ENCODE data around the gene USP11. TPM values are rescaled to one million over a fixed set of nuclear protein-coding genes. Genes with fewer than 3 reads are reported as not detected.

USP11 gene
- total and polyA plus RNA-seq, 7 donors, result 4.9 to 37.7 (median 21.8) TPM

GRCh38 chrX:47296766-47297365, 64.1 kb downstream of the USP11 start:
- no peaks in the 10 kb centered on the region for H3K9me3 ChIP-seq
- 58 to 77% methylated on average over 5 of the region's 5 CpGs for WGBS, 2 donors
- intact Hi-C loops (cut with DNase I), result no loop called here

GRCh38 chrX:47297874-47298273, 65.1 kb downstream of the USP11 start:
- no peaks in the 10 kb centered on the region for H3K4me1 ChIP-seq
- no peak for TF ChIP-seq EP300 (IDR thresholded peaks at IDR 0.05)
- TF ChIP-seq POLR2AphosphoS5 (IDR thresholded peaks at IDR 0.05), result no peak
- TF ChIP-seq CTCF (IDR thresholded peaks at IDR 0.05), result no peak
- no peak for TF ChIP-seq POLR2A (IDR thresholded peaks at IDR 0.05)
- no peak overlapping the region for H3K27ac ChIP-seq
- H3K4me3 ChIP-seq, result no peak overlapping the region
- no peak for DNase-seq
- H3K27me3 ChIP-seq, result no peaks in the 10 kb centered on the region
- intact Hi-C loops (cut with DNase I), result no loop called here
- no peaks in the 10 kb centered on the region for H3K36me3 ChIP-seq
- no peaks in the 10 kb centered on the region for H3K9me3 ChIP-seq
- 60 to 74% methylated on average over 5 of the region's 5 CpGs for WGBS, 2 donors

More at GRCh38 chrX:47296766-47297365, 64.1 kb downstream of the USP11 start:
- no peaks in the 10 kb centered on the region for H3K27me3 ChIP-seq
- TF ChIP-seq POLR2AphosphoS5 (IDR thresholded peaks at IDR 0.05) (no peak), EP300 (IDR thresholded peaks at IDR 0.05) (no peak), CTCF (IDR thresholded peaks at IDR 0.05) (no peak), POLR2A (IDR thresholded peaks at IDR 0.05) (no peak)
- H3K4me3 ChIP-seq, result no peak overlapping the region
- H3K4me1 ChIP-seq, result no peaks in the 10 kb centered on the region
- no peak overlapping the region for H3K27ac ChIP-seq
- no peak for DNase-seq
- H3K36me3 ChIP-seq, result no peaks in the 10 kb centered on the region

Small RNA genes lying within 50 kb of the gene (small RNA-seq; reads per million reads assigned to genes)
- gene RN7SL785P, result 0 reads per million in 3 donors

Other genes starting within 250 kb of the USP11 start
- 10 to 100 TPM in 2 of 4 donors, 1 to 10 TPM in 2; 5.3 to 12.2 (median 9.1) TPM for gene RGN, start 154.6 kb upstream of the USP11 start, total RNA-seq
- gene RGN, start 154.6 kb upstream of the USP11 start, polyA plus RNA-seq, result under 1 TPM in 2 of 3 donors, not detected in 1; 0.42 to 0.60 TPM
- 100 to 1,000 TPM in 1 of 4 donors, 10 to 100 TPM in 3; 64.3 to 103 (median 82.8) TPM for gene NDUFB11, start 88.3 kb upstream of the USP11 start, total RNA-seq
- gene NDUFB11, start 88.3 kb upstream of the USP11 start, polyA plus RNA-seq, result 100 to 1,000 TPM in 1 of 3 donors, 10 to 100 TPM in 2; 82.3 to 124 (median 91.8) TPM
- gene RBM10, start 87.8 kb upstream of the USP11 start, total RNA-seq, result 10 to 100 TPM; 17.1 to 28.0 (median 22.0) TPM
- gene RBM10, start 87.8 kb upstream of the USP11 start, polyA plus RNA-seq, result 10 to 100 TPM; 15.0 to 44.3 (median 23.8) TPM
- gene UBA1, start 39.2 kb upstream of the USP11 start, total RNA-seq, result 100 to 1,000 TPM in 1 of 4 donors, 10 to 100 TPM in 3; 74.9 to 112 (median 80.7) TPM
- 100 to 1,000 TPM in 1 of 3 donors, 10 to 100 TPM in 2; 72.7 to 126 (median 84.2) TPM for gene UBA1, start 39.2 kb upstream of the USP11 start, polyA plus RNA-seq
- 10 to 100 TPM; 43.8 to 55.9 (median 45.6) TPM for gene CDK16, start 14.3 kb upstream of the USP11 start, total RNA-seq
- 10 to 100 TPM; 35.4 to 64.6 (median 46.5) TPM for gene CDK16, start 14.3 kb upstream of the USP11 start, polyA plus RNA-seq
- under 1 TPM in 3 of 4 donors, not detected in 1; 0.27 to 0.71 (median 0.49) TPM for gene ZNF157, start 137.6 kb downstream of the USP11 start, total RNA-seq
- gene ZNF157, start 137.6 kb downstream of the USP11 start, polyA plus RNA-seq, result under 1 TPM in 1 of 3 donors, not detected in 2; 0.15 TPM

All from sigmoid colon (tissue), 7 donors.